ENCODE data around the gene RNASEH2A.

DNA sequence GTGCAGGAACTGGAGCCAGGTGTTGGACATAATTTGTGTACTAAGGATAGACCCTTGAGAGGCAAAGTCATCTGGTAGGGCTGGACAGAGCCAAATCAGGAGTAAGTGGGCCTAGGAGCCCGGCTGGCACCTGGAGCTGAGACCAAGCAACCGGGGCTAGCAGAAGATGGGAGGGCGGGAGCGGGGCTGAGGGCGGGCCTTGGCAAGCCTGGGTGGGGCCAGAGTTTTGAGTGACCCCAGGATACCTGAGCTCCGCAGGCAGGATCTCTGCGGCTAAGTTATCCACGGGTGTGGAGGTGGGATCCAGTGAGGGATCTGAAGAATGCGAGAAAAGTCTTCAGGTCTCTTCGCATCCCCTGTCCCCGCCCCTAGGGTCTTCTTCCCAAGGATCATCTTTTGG, 39.2 kb upstream of the RNASEH2A start:
- TF ChIP-seq CTCF (IDR thresholded peaks at IDR 0.05) (no peak), POLR2A (IDR thresholded peaks at IDR 0.05) (no peak)
